ENCODE measurements around the gene USP14.
"Not testable (repeated sequence)": the region's sequence is repeated elsewhere in the genome, so short reads cannot be mapped to it uniquely, and the experiment has no call there.

USP14 gene

DNA sequence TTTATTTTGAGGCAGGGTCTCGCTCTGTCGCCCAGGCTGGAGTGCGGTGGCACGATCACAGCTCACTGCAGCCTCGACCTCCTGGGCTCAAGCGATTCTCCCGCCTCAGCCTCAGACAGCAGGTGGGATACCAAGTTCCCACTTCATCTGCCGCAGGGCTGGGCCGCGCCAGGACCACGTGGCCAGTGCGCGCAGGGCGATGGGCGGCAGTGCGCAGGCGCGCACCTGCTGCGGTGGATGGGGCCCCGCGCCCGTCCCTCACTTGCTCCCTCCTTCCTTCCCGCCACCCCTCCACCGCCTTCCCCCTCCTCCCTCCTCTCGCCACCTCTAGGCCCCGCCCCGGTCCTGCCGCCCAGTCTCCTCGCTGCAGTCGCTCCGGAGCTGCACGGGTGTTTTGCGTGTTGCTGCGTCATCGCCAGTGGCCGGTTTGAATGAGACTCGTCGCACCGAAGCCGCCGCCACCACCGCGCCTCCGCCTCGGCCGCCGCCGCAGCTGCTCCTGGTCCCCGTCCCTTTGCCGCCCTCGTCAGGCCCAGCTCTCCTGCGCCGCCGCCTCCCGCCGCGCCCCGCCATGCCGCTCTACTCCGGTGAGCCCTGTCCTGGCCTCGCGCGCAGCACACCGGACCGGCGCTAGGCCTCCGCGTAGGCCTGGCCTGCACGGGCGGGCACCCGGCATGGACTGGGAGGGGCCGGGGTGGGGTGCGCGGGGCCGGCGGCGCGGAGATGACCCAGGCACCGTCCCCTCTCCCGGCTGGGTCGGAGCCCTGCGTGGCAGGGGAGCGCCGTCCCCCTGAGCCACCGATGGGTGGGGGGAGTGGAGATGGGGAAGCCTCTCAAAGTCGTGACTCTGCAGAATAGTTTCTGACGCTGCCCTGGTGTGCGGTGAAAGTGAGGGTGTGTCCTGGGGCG is at the start of gene USP14:
Gene USP14 (plus strand): TSS at position 430 of the 909 bp plus-strand sequence. CDS start 142 bp downstream, at position 572.
- DNase-seq: peak; percentile 95

DNA sequence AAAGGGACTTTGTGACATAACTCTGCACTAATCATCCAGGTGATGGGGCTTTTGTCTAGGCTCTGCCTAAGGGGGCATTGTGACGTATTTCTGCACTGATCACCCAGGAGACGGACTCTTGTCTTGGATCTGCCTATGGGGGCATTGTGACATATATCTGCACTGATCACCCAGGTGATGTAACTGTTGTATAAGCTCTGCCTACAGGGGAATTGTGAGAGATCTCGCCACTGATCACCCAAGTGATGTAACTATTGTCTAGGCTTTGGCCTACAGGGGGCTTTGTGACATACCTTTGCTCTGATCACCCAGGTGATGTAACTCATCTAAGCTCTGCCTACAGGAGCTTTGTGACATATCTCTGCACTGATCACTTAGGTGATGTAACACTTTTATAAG is 49.7 kb upstream of the USP14 start:
- DNase-seq: not testable (repeated sequence)

DNA sequence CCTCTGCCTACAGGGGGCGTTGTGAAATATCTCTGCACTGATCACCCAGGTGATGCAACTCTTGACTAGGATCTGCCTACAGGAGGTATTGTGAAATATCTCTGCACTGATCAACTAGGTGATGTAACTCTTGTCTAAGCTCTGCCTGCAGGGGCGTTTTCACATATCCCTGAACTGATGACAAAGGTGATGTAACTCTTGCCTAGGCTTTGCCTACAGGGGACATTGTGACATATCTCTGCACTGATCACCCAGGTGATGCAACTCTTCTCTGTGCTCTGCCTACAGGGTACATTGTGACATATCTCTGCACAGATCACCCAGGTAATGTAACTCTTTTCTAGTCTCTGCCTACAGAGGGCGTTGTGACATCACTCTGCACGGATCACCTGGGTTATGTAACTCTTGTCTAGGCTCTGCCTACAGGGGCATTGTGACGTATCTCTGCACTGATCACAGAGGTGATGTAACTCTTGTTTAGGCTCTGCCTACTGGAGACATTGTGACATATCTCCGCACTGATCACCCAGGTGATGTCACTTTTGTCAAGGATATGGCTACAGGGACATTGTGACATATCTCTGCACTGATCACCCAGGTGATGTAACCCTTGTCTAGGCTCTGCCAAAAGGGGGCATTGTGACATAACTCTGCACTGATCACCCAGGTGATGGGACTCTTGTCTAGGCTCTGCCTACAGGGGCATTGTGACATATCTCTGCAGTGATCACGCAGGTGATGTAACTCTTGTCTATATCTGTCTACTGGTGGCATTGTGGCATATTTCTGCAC is 49.0 kb upstream of the USP14 start:
- peak; percentile 1 for DNase-seq

DNA sequence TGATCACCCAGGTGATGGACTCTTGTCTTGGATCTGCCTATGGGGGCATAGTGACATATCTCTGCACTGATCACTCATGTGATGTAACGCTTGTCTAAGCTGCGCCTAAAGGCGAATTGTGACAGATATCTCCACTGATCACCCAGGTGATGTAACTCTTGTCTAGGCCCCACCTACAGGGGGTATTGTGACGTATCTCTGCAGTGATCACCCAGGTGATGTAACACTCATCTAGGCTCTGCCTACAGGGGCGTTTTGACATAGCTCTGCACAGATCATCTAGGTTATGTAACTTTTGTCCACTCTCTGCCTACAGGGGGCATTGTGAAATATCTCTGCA is 48.5 kb upstream of the USP14 start:
- not testable (repeated sequence) for DNase-seq

DNA sequence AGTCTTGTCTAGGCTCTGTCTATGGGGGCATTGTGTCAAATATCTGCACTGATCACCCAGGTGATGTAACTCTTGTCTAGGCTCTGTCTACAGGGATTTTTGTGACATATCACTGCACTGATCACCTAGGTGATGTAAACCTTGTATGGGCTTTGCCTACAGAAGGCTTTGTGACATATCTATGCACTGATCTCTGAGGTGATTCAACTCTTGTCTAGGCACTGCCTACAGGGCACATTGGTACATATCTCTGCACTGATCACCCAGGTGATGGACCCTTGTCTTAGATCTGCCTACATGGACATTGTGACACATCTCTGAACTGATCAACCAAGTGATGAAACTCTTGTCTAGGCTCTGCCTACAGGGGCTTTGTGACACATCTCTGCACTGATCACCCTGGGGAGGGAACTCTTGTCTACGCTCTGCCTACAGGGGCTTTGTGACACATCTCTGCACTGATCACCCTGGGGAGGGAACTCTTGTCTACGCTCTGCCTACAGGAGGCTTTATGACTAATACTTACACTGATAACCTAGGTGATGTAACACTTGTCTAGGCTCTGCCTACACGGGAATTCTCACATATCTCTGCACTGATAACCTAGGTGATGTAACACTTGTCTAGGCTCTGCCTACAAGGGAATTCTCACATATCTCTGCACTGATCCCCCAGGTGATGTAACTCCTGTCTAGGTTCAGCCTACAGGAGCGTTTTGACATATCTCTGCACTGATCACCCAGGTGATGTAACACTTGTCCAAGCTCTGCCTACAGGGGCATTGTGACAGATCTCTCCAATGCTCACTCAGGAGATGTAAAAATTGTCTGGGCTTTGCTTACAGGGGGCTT is 47.8 kb upstream of the USP14 start:
- DNase-seq: not testable (repeated sequence)

DNA sequence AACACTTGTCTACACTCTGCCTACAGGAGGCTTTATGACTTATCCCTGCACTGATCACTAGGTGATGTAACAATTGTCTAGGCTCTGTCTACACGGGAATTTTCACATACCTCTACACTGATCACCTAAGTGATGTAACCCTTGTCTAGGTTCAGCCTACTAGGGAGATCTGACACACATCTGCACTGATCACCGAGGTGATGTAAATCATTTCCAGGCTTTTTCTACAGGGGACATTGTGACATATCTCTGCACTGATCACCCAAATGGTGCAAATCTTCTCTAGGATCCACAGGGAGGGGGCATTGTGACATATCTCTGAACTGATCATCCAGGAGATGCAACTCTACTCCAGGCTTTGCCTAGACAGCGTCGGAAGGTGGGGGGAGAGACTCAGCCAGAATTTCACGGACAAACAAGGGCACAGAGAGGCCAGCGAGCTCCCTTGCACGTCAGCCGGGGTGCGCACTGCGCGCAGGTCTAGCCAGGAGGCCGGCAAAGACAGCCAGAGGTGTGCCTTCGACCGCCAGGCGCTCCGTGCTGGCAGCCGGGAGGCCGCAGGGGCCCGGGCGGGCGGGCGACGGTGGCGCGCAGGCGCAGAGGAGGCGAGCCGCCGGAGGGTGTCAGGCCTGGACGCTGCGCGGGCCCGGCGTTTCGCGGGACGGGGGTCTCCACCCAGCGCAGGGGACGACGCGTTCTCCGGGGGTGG is 46.9 kb upstream of the USP14 start:
- peak; percentile 7 for DNase-seq

DNA sequence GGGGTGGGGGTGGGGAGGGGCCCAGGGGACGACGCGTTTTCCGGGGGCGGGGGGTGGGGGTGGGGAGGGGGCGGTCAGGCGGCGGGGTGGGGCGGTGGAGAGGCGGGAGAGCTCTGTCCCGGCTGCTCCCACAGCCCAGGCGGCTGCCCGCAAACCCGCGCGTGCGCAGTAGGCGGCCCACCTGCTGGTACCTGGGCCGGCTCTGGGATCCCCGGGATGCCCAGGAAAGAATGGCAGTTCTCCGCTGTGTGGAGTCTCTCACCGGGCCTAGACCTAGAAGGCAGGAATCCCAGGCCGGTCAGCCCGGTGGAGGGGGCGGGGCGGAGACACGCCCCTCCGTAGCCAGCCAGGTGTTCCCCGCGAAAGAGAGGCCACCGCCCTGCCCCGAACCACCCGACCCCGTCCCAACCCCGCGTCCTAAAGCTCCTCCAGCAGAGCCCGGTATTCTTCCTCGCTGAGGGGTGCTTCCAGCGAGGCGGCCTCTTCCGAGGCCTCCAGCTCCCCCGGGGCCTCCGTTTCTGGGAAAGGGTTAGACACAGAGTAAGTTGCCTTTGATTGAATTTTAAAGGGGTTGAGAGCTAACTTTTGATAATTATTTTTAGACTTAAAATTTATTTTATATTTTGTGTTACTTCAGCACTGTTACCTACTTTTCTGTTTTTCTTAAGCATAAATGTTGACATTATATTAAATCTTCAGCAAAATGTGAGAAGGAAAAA is 46.2 kb upstream of the USP14 start:
- not testable (repeated sequence) for DNase-seq

DNA sequence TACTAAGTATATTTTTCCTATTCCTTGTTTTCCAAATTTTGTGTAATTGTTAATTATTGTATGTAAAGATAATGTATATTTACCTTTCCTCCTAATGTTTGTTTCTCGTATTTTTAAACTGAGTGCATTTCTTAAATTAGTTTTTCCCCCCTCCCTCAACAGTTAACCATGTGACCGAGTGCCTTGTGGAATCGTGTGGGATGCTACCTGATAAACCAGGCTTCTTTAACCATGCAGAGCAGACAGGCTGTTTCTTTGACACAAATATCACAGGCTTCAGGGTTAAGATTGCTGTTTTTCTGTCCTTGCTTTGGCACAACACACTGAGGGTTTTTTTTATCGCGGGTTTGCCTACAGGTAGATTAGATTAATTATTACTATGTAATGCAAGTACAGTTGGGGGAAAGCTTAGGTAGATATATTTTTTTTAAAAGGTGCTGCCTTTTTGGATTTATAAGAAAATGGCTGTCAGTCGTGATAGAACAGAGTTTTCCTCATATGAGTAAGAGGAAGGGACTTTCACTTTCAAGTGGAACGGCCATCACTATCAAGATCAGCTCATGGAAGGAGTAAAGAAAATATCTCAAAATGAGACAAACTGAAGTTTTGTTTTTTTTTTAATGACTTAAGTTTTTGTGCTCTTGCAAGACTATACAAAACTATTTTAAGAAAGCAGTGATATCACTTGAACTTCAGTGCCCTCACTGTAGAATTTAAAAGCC is 37.7 kb upstream of the USP14 start:
- not testable (repeated sequence) for DNase-seq

DNA sequence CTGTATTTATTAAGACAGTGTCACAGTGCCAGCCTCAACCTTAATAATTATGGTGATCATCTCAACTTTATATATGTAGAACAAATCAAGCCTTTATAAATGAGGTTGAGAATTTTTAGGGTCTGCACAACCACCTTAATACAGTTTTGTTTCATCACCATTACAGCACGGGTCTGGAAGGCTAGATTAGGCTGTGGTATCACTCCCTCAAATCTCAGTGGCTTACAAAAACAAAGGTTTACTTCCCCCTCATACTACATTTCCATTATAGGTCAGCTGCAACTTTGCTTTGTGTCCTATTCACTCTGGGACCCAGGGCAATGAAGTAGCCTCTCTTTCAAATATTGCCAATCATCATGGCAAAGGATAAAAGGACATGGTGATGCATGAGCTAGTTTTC is 23.3 kb upstream of the USP14 start:
- DNase-seq: no peak

DNA sequence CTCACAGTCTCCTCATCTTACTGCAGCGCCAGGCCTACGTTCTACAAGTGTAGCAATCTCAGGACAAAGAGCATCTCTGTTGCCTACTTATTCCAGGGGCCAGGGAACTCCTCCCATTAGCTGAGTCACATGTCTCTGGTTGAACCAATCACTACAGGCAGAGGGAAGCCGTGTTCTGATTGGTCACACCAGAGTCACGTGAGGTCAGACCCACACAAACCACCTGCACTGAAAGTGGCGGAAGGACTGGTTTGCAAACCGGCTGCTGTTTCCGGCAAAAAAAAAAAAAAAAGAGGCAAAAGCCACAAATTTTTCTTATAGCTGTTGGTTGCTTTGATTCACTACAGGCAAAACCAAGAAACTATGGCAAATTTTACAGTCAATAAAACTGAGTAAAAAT is 21.9 kb upstream of the USP14 start:
- no peak for DNase-seq

DNA sequence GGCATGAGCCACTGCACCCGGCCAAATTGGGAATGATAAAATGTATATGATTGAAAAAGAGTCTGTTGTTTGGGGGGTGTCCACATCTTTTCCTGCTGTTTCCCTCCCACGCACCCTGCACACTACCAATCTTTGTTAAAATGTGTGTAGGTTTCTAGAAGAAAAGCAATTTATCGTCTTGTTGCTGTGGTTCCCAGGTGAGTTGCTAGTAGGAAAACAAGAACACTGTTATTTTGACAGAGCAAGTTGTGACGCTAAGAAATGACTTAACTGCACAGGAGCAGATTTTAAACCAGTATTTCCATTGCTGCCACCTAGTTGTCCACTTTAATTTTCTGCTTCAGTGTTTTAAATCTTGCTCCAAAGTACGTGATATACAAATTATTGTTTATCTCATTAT is 21.0 kb upstream of the USP14 start:
- DNase-seq: no peak

DNA sequence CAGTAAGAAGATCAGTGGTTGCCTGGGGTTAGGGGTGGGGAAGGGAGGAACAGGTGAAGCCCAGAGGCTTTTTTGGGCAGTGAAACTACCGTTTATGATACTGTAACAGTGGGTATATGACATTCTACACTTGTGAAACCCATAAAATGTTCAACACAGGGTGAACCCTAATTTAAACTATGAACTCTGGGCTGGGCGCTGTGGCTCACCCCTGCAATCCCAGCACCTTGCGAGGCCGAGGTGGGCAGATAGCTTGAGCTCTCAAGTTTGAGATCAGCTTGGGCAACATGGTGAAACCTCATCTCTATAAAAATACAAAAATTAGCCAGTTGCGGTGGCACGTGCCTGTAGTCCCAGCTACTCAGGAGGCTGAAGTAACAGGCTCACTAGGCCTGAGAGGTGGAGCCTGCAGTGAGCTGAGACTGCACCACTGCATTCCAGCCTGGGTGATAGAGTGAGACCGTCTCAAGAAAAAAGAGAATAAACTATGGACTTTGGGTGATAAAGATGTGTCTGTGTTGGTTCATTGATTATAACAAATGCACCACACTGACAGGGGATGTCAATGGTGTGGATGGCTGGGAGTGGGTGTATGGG is 17.6 kb upstream of the USP14 start:
- no peak for DNase-seq

DNA sequence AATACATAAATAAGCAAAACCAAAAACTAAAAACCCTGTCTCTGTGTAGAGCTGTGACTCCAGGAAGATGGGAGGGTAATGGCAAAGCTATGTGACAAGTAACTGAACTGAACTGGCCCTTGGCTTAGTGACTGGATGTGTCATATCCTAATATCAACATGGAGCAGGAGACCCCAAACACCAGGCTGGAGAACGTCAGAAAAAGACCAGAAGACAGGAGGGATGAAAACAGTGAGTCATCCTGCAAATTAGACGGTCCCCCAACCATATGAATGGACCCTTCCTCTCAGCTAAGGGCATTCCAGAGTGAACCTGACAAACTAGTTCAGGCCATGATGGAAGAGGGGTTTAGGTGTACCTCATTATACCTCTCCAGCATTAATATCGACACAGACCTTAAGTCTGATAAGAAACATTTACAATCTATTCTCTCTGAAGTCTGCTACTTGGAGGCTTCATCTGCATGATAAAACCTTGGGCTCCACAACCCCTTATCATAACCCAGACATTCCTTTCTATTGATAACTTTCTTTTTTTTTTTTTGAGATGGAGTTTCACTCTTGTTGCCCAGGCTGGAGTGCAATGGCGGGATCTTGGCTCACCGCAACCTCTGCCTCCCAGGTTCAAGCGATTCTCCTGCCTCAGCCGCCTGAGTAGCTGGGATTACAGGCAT is 15.6 kb upstream of the USP14 start:
- DNase-seq: not testable (repeated sequence)

DNA sequence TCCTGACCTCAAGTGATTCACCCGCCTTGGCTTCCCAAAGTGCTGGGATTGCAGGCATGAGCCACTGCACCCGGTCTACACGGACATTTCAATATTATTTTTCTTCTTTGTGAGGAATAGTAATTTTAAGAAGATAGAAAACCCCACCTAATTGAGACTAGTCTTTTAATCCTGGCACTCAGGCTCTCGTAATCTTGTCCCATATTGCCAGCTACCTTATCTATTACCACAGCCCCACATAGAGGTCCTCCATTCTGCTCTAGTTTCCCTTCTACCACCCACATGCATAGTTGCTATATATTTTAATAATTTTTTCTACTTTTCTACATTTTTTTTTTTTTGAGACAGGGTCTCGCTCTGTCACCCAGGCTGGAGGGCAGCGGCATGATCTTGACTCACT is 9.5 kb upstream of the USP14 start:
- DNase-seq: no peak

DNA sequence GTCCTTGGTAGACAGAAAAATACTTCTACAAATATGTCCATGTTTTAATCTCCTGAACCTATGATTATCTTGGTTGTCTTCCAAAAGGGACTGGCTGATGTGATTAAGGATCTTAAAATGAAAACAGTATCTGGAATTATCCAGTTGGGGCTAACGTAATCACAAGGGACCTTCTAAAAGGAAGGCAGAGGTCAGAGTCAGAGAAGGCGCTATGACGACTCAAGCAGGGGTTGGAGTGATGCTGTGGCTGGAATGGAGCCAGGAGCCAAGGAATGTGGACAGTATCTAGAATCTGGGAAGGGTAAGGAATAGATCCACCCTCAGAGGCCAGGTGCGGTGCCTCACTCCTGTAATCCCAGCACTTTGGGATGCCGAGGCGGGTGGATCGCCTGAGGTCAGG is 4.2 kb upstream of the USP14 start:
- no peak for DNase-seq

DNA sequence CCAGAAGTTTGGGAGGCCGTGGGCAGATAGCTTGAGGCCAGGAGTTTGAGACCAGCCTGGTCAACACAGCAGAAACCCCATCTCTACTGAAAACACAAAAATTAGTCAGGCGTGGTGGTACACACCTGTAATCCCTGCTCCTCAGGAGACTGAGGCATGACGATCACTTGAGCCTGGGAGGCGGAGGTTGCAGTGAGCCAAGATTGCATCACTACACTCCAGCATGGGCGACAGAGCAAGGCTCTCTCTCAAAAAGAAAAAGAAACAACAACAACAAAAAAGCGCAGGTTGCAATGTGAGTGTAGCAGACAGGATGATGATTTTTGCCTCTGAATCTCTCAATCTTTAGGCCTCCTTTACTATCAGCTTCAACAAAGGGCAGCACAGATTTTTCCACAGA is 2.7 kb upstream of the USP14 start:
- DNase-seq: no peak

DNA sequence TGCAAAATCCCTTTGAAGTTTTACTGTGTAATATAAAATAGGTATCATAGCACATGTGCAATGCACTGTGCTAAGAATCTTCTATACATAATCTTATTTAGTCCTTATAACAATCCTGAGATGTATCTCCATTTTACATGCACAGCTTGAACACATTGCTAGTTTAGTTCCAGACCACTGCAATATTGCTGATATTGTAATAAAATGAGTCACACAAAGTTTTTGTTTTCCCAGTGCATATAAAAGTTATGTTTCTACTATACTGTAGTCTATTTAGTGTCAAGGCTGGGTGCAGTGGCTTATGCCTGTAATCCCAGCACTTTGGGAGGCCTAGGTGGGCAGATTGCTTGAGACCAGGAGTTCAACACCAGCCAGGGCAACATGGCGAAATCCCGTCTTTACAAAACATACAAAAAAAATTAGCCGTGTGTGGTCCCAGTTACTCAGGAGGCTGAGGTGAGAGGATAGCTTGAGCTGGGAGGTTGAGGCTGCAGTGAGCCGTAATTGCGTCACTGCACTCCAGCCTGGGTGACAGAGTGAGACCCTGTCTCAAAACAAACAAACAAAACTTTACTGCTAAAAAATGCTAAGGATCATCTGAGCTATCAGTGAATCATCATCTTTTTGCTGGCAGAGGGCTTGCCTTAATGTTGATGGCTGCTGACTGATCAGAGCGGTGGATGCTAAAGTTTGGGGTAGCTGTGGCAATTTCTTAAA is 1.7 kb upstream of the USP14 start:
- DNase-seq: no peak

DNA sequence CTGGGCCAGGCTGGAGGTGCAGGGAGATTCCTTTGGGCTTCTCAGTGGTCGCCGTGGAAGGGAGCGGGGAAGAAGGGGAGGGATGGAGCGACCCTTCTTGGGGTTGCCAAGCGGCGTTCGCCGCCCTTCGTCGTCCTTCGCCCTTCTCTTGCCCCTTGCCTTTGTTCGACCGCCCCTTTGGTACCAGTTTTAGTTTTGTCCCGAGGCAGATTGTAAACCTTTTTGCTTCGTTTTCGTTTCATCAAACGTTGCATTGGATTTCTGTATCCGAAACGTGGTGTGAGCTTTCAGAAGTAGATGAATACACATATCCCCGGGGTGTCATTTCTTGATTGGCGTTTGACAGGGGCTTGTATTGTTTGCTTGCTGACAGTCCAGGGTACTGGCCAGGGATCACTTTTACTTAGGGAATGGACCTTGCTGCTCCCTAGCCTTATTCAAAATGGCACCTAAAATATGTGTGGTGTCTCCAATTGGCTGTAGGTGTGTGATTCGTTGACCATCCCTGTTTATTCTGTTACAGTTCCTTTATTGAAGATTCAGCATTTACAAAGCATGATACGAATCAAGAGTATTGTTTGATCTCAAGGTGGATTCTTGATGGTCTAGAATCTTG is 788 bp downstream of the USP14 start:
- DNase-seq: peak; percentile 27

DNA sequence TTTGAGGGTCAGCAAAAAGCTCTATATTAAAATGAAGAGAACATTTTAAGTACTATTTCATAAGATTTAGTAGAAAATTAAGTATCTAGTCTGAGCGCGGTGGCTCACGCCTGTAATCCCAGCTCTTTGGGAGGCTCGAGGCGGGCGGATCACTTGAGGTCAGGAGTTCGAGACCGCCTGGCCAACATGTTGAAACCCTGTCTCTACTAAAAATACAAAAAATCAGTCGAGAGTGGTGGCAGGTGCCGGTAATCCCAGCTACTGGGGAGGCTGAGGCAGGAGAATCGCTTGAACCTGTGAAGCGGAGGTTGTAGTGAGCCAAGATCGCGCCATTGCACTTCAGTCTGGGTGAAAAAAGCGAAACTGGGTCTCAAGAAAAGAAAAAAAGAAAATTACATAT is 1.6 kb downstream of the USP14 start:
- DNase-seq: no peak

Measured in HCEC 1CT (cell line).